COLO829 (cell line): ENCODE measurements around the gene GLIS2.

Experiments used
- DNase-seq: peaks from one replicate; pipeline ENCODE4 v3.0.0; 2012; ENCODE audit warnings: low spot score

The GLIS2 gene

GRCh38 chr16:4298761-4299522, 16.9 kb upstream of the GLIS2 start:
- peak; percentile 37 for DNase-seq

- DNase-seq, result no peak
These were observed 14.7 kb upstream of the GLIS2 start for GRCh38 chr16:4301177-4301576.

- no peak for DNase-seq
These were observed 13.9 kb upstream of the GLIS2 start for GRCh38 chr16:4301968-4302367.

GRCh38 chr16:4303973-4304372, 11.9 kb upstream of the GLIS2 start:
- no peak for DNase-seq

- no peak for DNase-seq
These were observed 9.2 kb upstream of the GLIS2 start for GRCh38 chr16:4306470-4307214.

- DNase-seq, result peak; percentile 93
These were observed 8.4 kb upstream of the GLIS2 start for GRCh38 chr16:4307215-4308037.

GRCh38 chr16:4309102-4309832, 6.6 kb upstream of the GLIS2 start:
- DNase-seq, result no peak

- no peak for DNase-seq
These were observed 6.0 kb upstream of the GLIS2 start for GRCh38 chr16:4309833-4310266.

GRCh38 chr16:4313563-4314531, 2.0 kb upstream of the GLIS2 start:
- peak; percentile 29 for DNase-seq

GRCh38 chr16:4314532-4315185, 1.2 kb upstream of the GLIS2 start:
- no peak for DNase-seq

GRCh38 chr16:4316108-4316863, 419 bp downstream of the GLIS2 start:
- DNase-seq, result no peak

- DNase-seq, result no peak
These were observed 1.1 kb downstream of the GLIS2 start for GRCh38 chr16:4316864-4317531.

GRCh38 chr16:4317532-4318450, 1.9 kb downstream of the GLIS2 start:
- no peak for DNase-seq

- no peak for DNase-seq
These were observed 2.6 kb downstream of the GLIS2 start for GRCh38 chr16:4318451-4318910.

GRCh38 chr16:4318967-4319366, 3.1 kb downstream of the GLIS2 start:
- DNase-seq, result no peak

GRCh38 chr16:4319454-4320421, 3.9 kb downstream of the GLIS2 start:
- DNase-seq, result no peak
